ENCODE data around the gene ACTR3.

Gene ACTR3

GRCh38 chr2:114009205-114009944, 119.5 kb downstream of the ACTR3 start:
- H3K4me2 ChIP-seq (ENCODE audit: insufficient read depth, low read length): no peak overlapping the region
- DNase-seq (no peak), ATAC-seq (ENCODE audit: insufficient read depth, low read depth) (no peak)
- no peaks in the 10 kb centered on the region for H4K20me1 ChIP-seq (ENCODE audit: insufficient read depth, low read length)
- H3K4me1 ChIP-seq (ENCODE audit: insufficient read depth, low read length): no peaks in the 10 kb centered on the region
- H3K9ac ChIP-seq (ENCODE audit: low read depth, low read length): no peak overlapping the region
- no peaks in the 10 kb centered on the region for H3K9me3 ChIP-seq (ENCODE audit: insufficient read depth, low read length, severe bottlenecking)
- no peak overlapping the region for H3K4me3 ChIP-seq (ENCODE audit: low read depth in 1 of 2, low read length in 2 of 2)
- no peaks in the 10 kb centered on the region for H3K36me3 ChIP-seq (ENCODE audit: insufficient read depth, low read length)
- H3K27ac ChIP-seq (ENCODE audit: low read length): no peak overlapping the region
- TF ChIP-seq EZH2 (IDR thresholded peaks at IDR 0.05; ENCODE audit: borderline replicate concordance, low read depth, low read length, severe bottlenecking) (no peak), CTCF (IDR thresholded peaks at IDR 0.05; ENCODE audit: borderline replicate concordance, extremely low read depth, low read length, poor library complexity, severe bottlenecking) (no peak)
- no peak overlapping the region for H2AFZ ChIP-seq (ENCODE audit: low read depth, low read length)
- no peaks in the 10 kb centered on the region for H3K27me3 ChIP-seq (ENCODE audit: insufficient read depth, low read length, poor library complexity)
- no peaks in the 10 kb centered on the region for H3K79me2 ChIP-seq (ENCODE audit: insufficient read depth, low read length)

- DNase-seq (no peak), ATAC-seq (ENCODE audit: insufficient read depth, low read depth) (no peak)
- Histone ChIP-seq H3K79me2 (ENCODE audit: insufficient read depth, low read length) (no peaks in the 10 kb centered on the region), H3K27ac (ENCODE audit: low read length) (no peak overlapping the region), H3K4me3 (ENCODE audit: low read depth in 1 of 2, low read length in 2 of 2) (no peak overlapping the region), H3K4me2 (ENCODE audit: insufficient read depth, low read length) (no peak overlapping the region), H3K9ac (ENCODE audit: low read depth, low read length) (no peak overlapping the region), H4K20me1 (ENCODE audit: insufficient read depth, low read length) (no peaks in the 10 kb centered on the region), H3K4me1 (ENCODE audit: insufficient read depth, low read length) (no peaks in the 10 kb centered on the region), H3K36me3 (ENCODE audit: insufficient read depth, low read length) (no peaks in the 10 kb centered on the region), H3K9me3 (ENCODE audit: insufficient read depth, low read length, severe bottlenecking) (no peaks in the 10 kb centered on the region), H2AFZ (ENCODE audit: low read depth, low read length) (no peak overlapping the region), H3K27me3 (ENCODE audit: insufficient read depth, low read length, poor library complexity) (no peaks in the 10 kb centered on the region)
- TF ChIP-seq EZH2 (IDR thresholded peaks at IDR 0.05; ENCODE audit: borderline replicate concordance, low read depth, low read length, severe bottlenecking): no peak
- no peak for TF ChIP-seq CTCF (IDR thresholded peaks at IDR 0.05; ENCODE audit: borderline replicate concordance, extremely low read depth, low read length, poor library complexity, severe bottlenecking)
These were observed 120.1 kb downstream of the ACTR3 start for GRCh38 chr2:114010001-114010400.

- H3K9ac ChIP-seq (ENCODE audit: low read depth, low read length): no peak overlapping the region
- no peaks in the 10 kb centered on the region for H3K36me3 ChIP-seq (ENCODE audit: insufficient read depth, low read length)
- no peaks in the 10 kb centered on the region for H3K4me1 ChIP-seq (ENCODE audit: insufficient read depth, low read length)
- H3K4me2 ChIP-seq (ENCODE audit: insufficient read depth, low read length): no peak overlapping the region
- no peaks in the 10 kb centered on the region for H3K79me2 ChIP-seq (ENCODE audit: insufficient read depth, low read length)
- H2AFZ ChIP-seq (ENCODE audit: low read depth, low read length): no peak overlapping the region
- ATAC-seq (ENCODE audit: insufficient read depth, low read depth) (no peak), DNase-seq (no peak)
- no peaks in the 10 kb centered on the region for H3K9me3 ChIP-seq (ENCODE audit: insufficient read depth, low read length, severe bottlenecking)
- H3K4me3 ChIP-seq (ENCODE audit: low read depth in 1 of 2, low read length in 2 of 2): no peak overlapping the region
- TF ChIP-seq EZH2 (IDR thresholded peaks at IDR 0.05; ENCODE audit: borderline replicate concordance, low read depth, low read length, severe bottlenecking) (no peak), CTCF (IDR thresholded peaks at IDR 0.05; ENCODE audit: borderline replicate concordance, extremely low read depth, low read length, poor library complexity, severe bottlenecking) (no peak)
- no peaks in the 10 kb centered on the region for H3K27me3 ChIP-seq (ENCODE audit: insufficient read depth, low read length, poor library complexity)
- no peak overlapping the region for H3K27ac ChIP-seq (ENCODE audit: low read length)
- H4K20me1 ChIP-seq (ENCODE audit: insufficient read depth, low read length): no peaks in the 10 kb centered on the region
These were observed 121.8 kb downstream of the ACTR3 start for GRCh38 chr2:114011713-114012112.

Data from DND-41 (cell line).